Activated T-cell treated with anti-CD3 and anti-CD28 coated beads for 48 hours (primary cell): ENCODE data around the gene BTBD16.

Source experiments
- DNase-seq: peaks from one replicate; pipeline ENCODE4 v3.0.0-alpha.2; 2020; ENCODE audit warnings: low read depth

Gene BTBD16

GRCh38 chr10:122273966-122274545, 3.0 kb downstream of the BTBD16 start:
- no peak for DNase-seq

- DNase-seq, result no peak
These were observed 5.6 kb downstream of the BTBD16 start for GRCh38 chr10:122276611-122277208.

- DNase-seq, result no peak
These were observed 6.5 kb downstream of the BTBD16 start for GRCh38 chr10:122277526-122278136.

- no peak for DNase-seq
These were observed 8.6 kb downstream of the BTBD16 start for GRCh38 chr10:122279725-122280141.

- no peak for DNase-seq
These were observed 9.1 kb downstream of the BTBD16 start for GRCh38 chr10:122280156-122280555.

GRCh38 chr10:122281018-122281626, 10.0 kb downstream of the BTBD16 start:
- no peak for DNase-seq

GRCh38 chr10:122281751-122282150, 10.7 kb downstream of the BTBD16 start:
- no peak for DNase-seq

GRCh38 chr10:122282253-122282671, 11.2 kb downstream of the BTBD16 start:
- no peak for DNase-seq

- no peak for DNase-seq
These were observed 11.8 kb downstream of the BTBD16 start for GRCh38 chr10:122282909-122283308.

- DNase-seq, result no peak
These were observed 14.7 kb downstream of the BTBD16 start for GRCh38 chr10:122285506-122286444.

- DNase-seq, result no peak
These were observed 15.8 kb downstream of the BTBD16 start for GRCh38 chr10:122286867-122287266.

- DNase-seq, result no peak
These were observed 16.5 kb downstream of the BTBD16 start for GRCh38 chr10:122287570-122287969.

- no peak for DNase-seq
These were observed 17.2 kb downstream of the BTBD16 start for GRCh38 chr10:122288262-122288661.

GRCh38 chr10:122288917-122289316, 17.8 kb downstream of the BTBD16 start:
- no peak for DNase-seq

- no peak for DNase-seq
These were observed 19.2 kb downstream of the BTBD16 start for GRCh38 chr10:122290334-122290733.

- DNase-seq, result no peak
These were observed 19.9 kb downstream of the BTBD16 start for GRCh38 chr10:122290833-122291532.

GRCh38 chr10:122291739-122292138, 20.6 kb downstream of the BTBD16 start:
- no peak for DNase-seq

- no peak for DNase-seq
These were observed 21.3 kb downstream of the BTBD16 start for GRCh38 chr10:122292376-122292775.

- DNase-seq, result no peak
These were observed 22.3 kb downstream of the BTBD16 start for GRCh38 chr10:122293156-122293960.

- no peak for DNase-seq
These were observed 22.9 kb downstream of the BTBD16 start for GRCh38 chr10:122293961-122294380.
